Measurements from ENCODE around the gene TXNDC9.
"Not testable (repeated sequence)": the region's sequence is repeated elsewhere in the genome, so short reads cannot be mapped to it uniquely, and the experiment has no call there.

Gene TXNDC9, protein sequence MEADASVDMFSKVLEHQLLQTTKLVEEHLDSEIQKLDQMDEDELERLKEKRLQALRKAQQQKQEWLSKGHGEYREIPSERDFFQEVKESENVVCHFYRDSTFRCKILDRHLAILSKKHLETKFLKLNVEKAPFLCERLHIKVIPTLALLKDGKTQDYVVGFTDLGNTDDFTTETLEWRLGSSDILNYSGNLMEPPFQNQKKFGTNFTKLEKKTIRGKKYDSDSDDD

DNA sequence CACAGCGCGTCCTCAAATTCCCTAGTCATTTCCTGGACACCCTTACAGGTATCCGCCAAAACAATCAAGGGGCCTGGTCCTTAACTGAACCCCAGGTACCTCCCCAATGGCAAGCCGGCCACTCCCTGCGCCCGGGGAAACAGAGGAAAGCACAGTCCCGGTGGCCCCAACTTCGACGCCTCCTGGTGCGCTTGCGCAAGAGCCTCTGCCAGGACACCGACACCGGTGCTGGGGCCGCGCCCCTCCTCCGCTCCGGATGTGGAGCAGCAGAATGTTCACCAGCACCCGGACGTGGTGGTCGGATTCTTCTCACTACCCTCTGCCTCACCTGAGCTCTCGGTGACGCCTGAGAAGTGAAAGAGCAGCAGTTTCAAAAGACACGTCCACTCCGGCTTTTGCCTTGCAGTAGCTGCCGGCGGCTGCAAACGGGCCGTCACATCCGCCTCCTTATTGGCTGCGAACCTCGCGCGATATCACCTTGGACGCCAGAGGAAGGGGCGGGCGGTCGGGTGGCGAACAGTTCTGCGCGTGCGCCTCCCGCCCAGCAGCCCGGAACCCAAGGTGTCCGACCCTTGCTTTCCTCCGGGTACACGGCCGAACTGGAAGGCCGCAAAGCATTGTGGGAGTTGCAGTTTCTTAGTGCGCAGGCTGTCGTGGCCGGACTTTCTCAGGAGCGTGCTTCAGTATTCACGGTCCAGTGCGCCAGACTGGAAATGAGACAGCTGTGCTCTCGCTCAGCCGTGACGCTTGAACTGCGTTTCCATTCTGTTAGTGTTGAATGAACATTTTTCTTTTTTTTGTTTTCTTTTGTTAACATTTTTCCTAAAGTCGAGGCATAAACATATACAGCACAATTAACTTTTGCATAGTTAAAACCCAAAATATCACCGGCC lies at the start of gene TXNDC9:
Gene TXNDC9, minus strand, starts transcription at position 423 of the 893 bp plus-strand sequence. CDS start 3,123 bp downstream, outside the sequence.
- peak; percentile 99 for DNase-seq (ENCODE audit: low spot score)

DNA sequence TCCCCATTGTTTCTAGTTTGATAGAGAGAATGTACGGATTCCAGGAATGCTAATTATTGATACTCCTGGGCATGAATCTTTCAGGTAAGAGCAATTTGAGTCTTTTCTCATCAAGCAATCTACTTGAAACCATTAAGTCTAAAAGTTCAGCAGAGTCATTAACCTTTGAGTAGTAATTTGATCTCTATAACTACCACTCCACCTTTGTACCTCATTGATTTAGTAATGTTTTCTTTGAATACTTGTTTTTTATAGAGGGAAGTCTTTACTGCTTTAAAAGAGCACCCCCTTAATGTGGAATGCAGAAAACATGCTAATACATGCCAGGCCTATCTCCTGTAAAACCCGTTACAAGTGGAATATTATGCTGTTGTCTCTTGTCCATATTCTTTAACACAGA lies 46.0 kb upstream of the TXNDC9 start:
- DNase-seq (ENCODE audit: low spot score): no peak

DNA sequence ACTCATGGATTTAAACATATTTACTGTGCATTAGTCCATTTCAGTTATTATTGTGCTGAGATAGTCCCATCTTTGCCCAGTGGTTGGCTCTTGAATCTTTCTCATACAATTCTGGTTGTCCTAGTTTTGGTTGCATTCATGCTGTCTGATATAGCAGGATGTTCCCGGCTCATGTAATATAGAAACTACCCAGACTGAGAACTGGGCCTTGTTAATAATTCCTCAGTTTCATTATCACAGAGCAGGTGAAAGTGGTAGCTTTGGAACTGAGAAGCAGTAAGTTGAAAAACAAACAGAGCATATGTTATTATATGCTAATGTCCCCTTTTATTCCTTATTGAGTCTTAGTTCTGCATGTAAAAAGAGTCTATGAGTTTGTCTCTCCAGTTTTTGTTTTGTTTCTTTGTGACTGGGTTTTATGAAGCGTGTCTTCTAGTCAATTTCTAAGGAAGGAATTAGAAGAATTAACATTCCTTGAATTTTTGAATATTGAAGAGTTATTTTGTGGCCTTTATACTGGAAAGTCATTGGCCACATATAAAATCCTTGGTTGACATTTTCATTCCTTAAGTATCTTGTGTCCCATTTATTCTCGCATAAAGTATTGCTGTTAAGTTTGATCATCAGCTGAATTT lies 44.4 kb upstream of the TXNDC9 start:
- DNase-seq (ENCODE audit: low spot score): no peak

DNA sequence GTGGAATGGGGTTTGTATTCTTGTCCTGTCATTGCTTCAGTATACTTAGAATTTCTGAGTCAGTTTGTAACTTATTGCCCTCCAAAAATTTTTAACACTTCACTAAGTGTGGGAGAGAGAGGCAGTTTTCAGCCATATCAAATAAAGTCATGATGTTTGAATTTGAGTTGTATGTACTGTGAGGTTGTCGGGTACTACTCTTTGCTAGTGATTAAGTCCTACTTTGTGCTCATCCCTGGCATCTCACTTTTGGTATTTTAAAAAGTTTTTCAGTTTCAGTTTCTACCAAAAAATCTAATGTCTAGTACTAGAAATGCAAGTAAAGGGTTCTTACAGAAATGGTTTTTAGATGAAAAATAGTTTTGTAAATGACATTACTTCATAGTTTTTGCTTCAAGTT lies 41.7 kb upstream of the TXNDC9 start:
- DNase-seq (ENCODE audit: low spot score): no peak

DNA sequence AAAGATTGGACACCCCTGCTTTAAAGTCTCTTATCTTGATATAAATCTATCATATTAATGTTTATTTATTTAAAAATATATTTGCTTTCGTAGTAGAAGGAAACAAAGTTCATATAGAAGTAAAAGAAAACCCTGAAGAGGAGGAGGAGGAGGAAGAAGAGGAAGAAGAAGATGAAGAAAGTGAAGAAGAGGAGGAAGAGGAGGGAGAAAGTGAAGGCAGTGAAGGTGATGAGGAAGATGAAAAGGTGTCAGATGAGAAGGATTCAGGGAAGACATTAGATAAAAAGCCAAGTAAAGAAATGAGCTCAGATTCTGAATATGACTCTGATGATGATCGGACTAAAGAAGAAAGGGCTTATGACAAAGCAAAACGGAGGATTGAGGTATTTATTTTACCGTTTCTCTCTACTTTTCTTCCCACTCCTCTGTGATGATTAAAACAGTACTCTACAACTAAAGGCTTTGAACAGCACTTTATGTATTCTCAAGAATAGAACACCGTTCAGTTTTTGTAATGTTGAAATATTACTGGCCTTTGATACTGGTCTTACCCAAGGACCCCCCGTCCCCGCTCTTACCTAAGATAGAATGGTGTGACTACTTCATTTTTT lies 40.2 kb upstream of the TXNDC9 start:
- DNase-seq (ENCODE audit: low spot score): no peak

DNA sequence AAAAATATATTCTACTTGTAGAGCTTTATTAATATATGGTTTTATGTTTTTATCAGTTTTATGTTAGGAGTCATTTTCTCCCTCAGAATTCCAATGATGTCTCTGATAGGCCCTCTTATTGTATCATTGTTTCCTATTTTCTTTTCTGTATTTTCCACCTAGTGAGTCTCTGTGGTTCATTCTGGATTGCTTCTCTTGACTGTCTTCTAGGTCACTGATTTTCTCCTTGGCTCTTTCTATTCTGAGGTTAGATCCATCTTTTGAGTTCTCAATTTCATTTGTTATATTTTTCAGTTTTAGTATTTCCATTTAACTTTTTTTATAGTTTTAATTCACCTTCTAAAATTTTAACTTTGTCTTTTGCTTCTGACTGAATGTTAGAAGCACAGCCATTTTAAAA lies 38.6 kb upstream of the TXNDC9 start:
- no peak for DNase-seq (ENCODE audit: low spot score)

DNA sequence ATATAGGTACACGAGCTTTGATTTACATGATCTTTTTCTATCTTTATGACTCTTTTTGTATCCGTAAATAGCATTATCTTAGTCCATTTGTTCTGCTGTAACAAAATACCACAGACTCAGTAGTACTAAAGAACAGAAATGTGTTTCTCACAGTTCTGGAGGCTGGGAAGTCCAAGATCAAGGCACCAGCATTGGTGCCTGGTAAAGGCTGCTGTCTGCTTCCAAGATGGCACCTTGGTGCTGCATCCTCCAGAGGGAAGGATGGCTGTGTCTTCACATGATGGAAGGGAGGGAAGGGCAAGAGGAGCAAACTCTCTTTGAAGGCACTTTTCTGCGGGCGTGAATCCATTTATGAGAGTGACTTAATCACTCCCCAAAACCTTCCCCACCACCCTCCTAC lies 37.0 kb upstream of the TXNDC9 start:
- DNase-seq (ENCODE audit: low spot score): no peak

DNA sequence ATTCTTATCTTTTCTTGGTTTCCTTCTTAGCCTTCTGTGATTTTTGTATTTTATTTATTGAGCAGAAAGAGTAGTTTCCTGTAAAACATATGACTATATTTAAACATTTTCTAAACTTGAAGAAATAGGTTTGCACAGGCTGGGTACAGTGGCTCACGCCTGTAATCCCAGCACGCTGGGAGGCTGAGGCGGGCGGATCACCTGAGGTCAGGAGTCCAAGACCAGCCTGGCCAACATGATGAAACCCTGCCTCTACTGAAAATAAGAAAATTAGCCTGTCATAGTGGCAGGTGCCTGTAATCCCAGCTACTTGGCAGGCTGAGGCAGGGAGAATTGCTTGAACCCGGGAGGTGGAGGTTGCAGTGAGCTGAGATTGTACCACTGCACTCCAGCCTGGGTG lies 32.7 kb upstream of the TXNDC9 start:
- DNase-seq (ENCODE audit: low spot score): not testable (repeated sequence)

DNA sequence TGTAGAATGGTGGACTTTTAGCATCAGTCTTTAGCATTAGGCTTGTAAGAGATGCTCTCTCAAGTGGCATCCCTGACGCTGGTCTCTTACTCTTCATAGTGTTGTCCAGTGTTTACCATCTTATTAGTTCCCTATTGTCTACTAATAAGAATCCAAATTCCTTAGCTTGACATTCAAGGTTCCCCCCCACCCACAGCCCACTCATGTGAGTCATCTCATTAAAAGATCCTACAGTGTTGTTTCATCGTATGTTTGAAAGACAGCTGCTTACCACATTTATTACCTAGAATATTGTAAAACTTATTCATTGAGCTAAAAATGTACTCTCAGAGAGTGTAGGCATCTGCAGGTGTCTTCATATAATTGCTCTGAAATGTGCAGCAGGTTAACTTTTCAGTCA lies 29.5 kb upstream of the TXNDC9 start:
- no peak for DNase-seq (ENCODE audit: low spot score)

DNA sequence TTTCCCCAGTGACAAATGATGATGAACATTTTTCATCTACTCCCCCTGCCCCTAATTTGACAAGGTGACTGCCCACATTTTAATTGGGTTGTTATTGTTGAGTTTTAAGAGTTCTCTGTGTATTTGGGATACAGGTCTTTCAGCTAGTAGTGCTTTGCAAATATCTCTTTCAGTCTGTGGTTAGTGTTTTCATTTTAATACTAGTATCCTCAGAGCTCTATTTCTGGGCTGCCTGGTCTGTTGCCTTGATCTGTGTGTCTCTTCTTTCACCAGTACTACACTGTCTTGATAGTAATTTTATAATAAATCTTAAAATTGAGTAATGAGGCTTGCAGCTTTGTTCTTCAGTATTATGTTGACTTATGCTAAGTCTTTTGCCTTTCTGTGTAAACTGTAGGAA lies 20.7 kb upstream of the TXNDC9 start:
- no peak for DNase-seq (ENCODE audit: low spot score)

DNA sequence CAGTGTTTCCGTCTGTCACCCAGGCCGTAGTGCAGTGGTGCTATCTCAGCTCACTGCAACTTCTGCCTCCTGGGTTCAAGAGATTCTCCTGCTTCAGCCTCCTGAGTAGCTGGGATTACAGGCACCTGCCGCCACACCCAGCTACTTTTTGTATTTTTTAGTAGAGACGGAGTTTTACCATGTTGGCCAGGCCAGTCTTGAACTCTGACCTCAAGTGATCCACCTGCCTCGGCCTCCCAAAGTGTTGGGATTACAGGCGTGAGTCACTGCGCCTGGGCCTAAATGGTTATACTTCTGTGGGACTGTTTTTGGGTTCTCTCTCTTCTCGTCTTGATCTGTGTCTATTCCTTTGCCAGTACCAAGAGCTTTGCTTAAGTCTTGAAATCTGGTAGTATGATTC lies 18.7 kb upstream of the TXNDC9 start:
- DNase-seq (ENCODE audit: low spot score): not testable (repeated sequence)

DNA sequence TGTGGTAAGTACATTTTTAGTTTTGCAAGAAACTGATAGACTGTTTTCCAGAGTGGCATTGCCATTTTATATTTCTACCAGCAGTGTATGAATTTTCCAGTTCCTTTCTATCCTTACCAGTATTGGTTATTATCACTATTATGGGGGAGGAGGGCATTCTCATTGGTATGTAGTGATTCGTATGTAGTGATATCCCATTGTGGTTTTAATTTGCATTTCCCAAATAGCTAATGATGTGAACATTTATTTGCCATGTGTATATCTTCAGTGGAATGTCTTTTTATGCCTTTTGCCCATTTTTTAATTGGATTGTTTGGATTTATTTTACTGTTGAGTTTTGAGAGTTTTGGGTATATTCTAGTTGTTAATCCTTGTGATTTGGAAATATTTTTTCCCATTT lies 17.9 kb upstream of the TXNDC9 start:
- no peak for DNase-seq (ENCODE audit: low spot score)

DNA sequence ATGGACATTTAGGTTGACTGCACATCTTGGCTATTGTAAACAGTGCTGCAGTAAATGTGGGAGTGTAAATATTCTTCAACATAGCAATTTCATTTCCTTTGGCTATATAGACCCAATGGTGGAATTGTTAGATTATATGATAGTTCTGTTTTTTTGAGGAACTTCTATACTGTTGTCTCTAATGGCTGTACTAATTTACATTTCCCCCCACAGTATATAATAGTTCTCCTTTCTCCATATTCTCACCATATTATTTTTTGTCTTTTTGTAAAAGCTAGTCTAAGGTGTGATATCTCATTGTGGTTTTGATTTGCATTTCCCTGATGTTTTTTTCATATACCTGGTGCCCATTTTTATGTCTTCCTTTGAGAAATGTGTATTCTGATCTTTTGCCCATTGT lies 14.1 kb upstream of the TXNDC9 start:
- no peak for DNase-seq (ENCODE audit: low spot score)

DNA sequence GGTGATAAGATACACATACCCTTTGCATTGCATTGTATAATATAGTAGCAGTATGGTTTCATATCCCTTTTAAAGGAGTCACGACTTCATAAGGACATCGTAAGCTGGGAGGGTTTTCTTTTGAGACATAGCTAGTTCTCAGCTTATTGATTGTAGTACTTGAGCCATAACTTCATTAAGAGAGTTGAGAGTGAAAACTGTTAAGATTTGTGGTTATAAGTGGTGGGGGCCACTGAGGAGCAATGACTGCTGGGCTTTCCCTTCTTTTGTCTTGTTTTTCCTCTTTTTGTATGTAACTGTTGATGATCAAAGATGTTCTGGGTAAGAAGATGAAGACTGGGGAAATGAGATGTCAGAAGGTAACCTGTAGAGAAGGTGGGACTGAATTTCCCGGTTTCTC lies 12.0 kb upstream of the TXNDC9 start:
- no peak for DNase-seq (ENCODE audit: low spot score)

DNA sequence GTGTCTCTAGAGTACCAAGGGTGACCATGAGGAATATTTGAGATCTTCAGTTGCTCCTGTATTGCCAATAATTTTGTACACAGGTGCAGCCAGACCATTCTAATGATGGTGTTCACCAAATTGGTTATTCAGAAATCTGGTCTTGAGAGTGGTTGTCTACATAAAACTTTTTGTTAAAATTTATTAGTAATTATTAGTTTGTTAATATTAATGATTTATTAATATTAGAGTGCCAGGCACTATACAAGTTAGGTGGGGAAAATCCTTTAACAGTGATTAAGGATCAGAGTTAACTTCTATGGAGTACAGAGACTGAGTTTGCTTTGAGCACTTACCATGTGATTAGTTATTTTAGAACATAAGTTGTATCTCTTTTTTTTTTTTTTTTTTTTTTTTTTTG lies 10.1 kb upstream of the TXNDC9 start:
- DNase-seq (ENCODE audit: low spot score): no peak

DNA sequence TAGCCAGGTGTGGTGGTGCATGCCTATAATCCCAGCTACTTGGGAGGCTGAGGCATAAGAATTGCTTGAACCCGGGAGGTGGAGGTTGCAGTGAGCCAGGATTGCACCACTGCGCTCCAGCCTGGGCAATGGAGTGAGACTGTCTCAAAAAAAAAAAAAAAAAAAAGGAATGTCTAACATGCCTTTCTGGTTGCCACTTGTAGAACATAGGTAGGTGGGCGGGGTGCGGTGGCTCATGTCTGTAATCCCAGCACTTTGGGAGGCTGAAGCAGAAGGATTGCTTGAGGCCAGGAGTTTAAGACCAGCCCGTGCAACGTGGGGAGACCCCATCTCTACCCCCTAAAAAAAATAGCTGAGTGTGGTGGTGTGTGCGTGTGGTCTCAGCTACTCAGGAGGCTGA lies 9.3 kb upstream of the TXNDC9 start:
- not testable (repeated sequence) for DNase-seq (ENCODE audit: low spot score)

DNA sequence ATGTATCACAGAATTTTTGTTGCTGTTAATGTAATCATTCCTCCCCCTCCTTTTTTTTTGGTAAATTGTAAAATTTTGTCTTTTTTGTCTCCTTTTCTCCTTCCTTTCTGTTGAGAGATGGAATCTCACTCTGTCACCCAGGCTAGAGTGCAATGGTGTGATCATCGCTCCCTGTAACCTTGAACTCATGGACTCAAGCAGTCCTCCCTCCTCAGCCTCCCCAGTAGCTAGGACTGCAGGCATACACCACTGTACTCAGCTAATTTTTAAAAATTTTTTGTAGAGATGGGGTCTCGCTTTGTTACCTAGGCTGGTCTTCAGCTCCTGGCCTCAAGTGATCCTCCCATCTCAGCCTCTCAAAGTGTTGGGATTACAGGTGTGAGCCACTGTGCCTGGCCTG lies 6.4 kb upstream of the TXNDC9 start:
- no peak for DNase-seq (ENCODE audit: low spot score)

DNA sequence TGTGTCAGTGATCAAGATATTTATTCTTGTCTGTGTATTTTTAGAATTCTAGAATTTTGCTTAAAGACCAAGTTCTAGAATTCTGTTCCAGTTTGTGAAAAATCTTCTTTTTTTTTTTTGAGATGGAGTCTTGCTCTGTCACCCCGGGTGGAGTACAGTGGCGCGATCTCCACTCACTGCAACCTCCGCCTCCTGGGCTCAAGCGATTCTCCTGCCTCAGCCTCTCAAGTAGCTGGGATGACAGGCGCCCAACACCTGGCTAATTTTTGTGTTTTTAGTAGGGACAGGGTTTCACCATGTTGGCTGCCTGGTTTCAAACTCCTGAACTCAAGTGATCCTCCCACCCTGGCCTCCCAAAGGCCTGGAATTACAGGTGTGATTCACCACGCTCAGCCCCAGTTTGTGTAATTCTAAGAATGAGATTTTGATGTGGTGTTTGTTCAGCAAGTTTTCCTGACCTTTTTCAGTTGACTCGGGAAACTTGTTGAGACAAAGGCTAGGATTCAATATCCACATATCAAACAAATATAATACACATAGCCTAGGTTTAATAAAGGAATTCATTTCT lies 4.6 kb upstream of the TXNDC9 start:
- no peak for DNase-seq (ENCODE audit: low spot score)

DNA sequence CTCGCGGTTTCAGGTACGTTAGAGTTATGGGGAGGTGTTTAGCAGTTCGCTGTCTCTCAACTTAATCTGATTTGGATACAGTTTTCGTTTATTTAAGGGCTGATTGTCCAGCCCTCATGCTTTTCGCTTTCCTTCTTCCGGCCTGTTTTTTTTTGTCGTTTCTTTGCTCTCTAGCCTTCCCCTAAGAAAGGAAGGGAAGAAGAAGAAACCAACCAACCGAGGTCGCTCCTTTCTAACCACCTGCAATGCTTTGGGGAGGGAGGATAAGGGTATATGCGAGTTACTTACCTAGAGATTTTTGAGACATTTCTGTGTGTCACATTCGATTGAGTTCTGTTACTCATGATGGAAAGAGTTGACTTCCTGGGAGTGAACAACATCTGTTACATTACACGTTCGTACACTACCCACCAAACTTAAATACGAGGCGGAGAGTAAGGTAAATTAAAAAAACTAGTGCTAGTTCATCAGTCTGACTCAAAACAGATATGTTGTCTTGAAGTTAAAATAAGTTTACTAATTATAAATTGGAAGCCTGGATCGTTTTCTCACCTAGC lies 2.0 kb upstream of the TXNDC9 start:
- peak; percentile 0 for DNase-seq (ENCODE audit: low spot score)

DNA sequence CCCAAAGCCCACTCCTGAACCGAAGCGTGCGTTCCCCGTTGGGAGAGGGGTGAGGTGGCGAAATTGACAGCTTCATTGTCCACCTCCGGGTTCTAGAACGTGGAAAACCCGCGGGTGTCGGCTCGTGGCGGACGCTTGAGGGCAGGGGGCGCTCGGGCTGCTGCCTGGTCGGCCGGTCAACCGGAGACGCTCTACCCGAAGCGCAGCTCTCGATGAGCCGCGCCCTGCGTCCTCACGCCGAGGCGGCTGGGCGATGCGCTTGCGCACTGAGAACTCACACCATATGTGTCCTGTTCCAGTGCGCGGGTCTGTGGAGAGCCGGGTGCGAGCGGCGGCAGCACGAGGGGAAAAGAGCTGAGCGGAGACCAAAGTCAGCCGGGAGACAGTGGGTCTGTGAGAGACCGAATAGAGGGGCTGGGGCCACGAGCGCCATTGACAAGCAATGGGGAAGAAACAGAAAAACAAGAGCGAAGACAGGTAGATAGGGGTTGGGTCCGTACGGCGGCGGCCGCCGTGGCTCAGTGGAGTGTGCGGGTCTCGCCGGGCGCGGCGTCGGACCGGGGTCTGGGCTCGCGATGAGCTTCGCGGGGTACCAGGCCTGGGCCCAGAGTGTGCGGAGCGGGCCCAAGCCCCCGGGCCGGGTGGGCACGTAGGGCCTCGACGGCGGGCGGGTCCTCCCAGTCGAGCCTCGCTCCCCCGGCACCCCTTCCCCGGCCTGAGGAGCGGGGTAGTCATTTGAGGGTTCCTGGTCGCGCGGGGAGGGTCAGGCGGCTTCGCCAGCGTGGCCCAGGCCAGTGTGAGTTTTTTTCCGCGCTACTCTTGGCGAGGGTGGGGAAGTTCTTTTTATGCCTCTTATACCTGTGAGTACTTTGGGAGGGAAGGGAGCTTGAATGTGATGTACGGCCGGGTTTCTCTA lies 1.2 kb upstream of the TXNDC9 start, which contains the start of gene EIF5B:
Gene EIF5B, plus strand, starts transcription at position 277 of the 916 bp plus-strand sequence. Its CDS starts 166 bp downstream, at position 443.
- peak; percentile 95 for DNase-seq (ENCODE audit: low spot score)

DNA sequence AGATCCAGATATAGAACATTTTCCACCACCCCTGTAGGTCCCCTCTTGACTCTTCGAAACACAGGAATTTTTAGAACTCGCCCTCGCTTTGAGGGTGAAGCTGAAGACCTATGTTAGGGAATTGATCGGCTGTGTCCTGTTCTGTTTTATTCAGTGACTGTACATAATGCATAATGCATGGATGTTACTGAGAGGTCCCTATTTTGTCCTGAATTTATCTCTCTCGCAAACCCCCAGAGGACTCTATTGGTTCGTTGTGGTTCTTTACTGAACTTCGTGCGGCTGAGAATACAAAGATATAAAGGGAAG lies 625 bp upstream of the TXNDC9 start:
- DNase-seq (ENCODE audit: low spot score): no peak
